Inferior parietal cortex (tissue), 1 donor: ENCODE measurements around the gene VPS51.

Experiments used
- DNase-seq: peaks from one replicate; pipeline ENCODE4 v3.0.0-alpha.2; 2016; ENCODE audit errors: extremely low spot score

The VPS51 gene

GRCh38 chr11:65095974-65096806, at the start of gene VPS51:
VPS51 (plus strand) TSS chr11:65096214; CDS start chr11:65096251, 37 bp downstream.
- DNase-seq = peak; percentile 89

- DNase-seq = no peak
These were observed 48.2 kb upstream of the VPS51 start for GRCh38 chr11:65047581-65048422.

GRCh38 chr11:65051398-65051858, 44.6 kb upstream of the VPS51 start:
- no peak for DNase-seq

- no peak for DNase-seq
These were observed 42.0 kb upstream of the VPS51 start for GRCh38 chr11:65053827-65054508.

- DNase-seq = no peak
These were observed 40.5 kb upstream of the VPS51 start for GRCh38 chr11:65055538-65055937.

- no peak for DNase-seq
These were observed 39.0 kb upstream of the VPS51 start for GRCh38 chr11:65056999-65057398.

- DNase-seq = no peak
These were observed 38.5 kb upstream of the VPS51 start for GRCh38 chr11:65057526-65057925.

GRCh38 chr11:65058012-65058411, 38.0 kb upstream of the VPS51 start:
- DNase-seq = no peak

GRCh38 chr11:65058419-65059054, 37.5 kb upstream of the VPS51 start, which contains the start of gene NAALADL1:
NAALADL1 (minus strand) TSS chr11:65058553; CDS start chr11:65058521, 32 bp downstream.
- no peak for DNase-seq

GRCh38 chr11:65059523-65059922, 36.5 kb upstream of the VPS51 start:
- DNase-seq = no peak

- DNase-seq = no peak
These were observed 35.8 kb upstream of the VPS51 start for GRCh38 chr11:65059959-65060824.

GRCh38 chr11:65060913-65061408, 35.1 kb upstream of the VPS51 start:
- DNase-seq = no peak

GRCh38 chr11:65063532-65063931, 32.5 kb upstream of the VPS51 start:
- no peak for DNase-seq

- no peak for DNase-seq
These were observed 31.2 kb upstream of the VPS51 start for GRCh38 chr11:65064847-65065240.

GRCh38 chr11:65065851-65066250, 30.2 kb upstream of the VPS51 start:
- no peak for DNase-seq

GRCh38 chr11:65066315-65066714, 29.7 kb upstream of the VPS51 start:
- no peak for DNase-seq

- no peak for DNase-seq
These were observed 29.2 kb upstream of the VPS51 start for GRCh38 chr11:65066805-65067291.

- DNase-seq = no peak
These were observed 28.6 kb upstream of the VPS51 start for GRCh38 chr11:65067446-65067845.

- no peak for DNase-seq
These were observed 26.8 kb upstream of the VPS51 start for GRCh38 chr11:65069217-65069616.
